ENCODE data around the gene TMPRSS6. TPM values are rescaled to one million over a fixed set of nuclear protein-coding genes. Genes with fewer than 3 reads are reported as not detected.

The TMPRSS6 gene
- total and polyA plus RNA-seq, 2 of the 13 experiments (the other 11 are each of a cell fraction or from before 2014, with no cell fraction given), result 4.2 to 4.8 TPM

GRCh38 chr22:37020192-37020479, 89.4 kb downstream of the TMPRSS6 start (continued):
- no peak for TF ChIP-seq ARID5B (CRISPR knock-in tag; IDR thresholded peaks at IDR 0.05)
- no peak for TF ChIP-seq ELF3 (CRISPR knock-in tag; IDR thresholded peaks at IDR 0.05)
- no peak for TF ChIP-seq ZNF430 (CRISPR knock-in tag; IDR thresholded peaks at IDR 0.05)
- TF ChIP-seq PRDM4 (CRISPR knock-in tag; IDR thresholded peaks at IDR 0.05; ENCODE audit: borderline replicate concordance), result no peak
- no peak for TF ChIP-seq FOXK2 (IDR thresholded peaks at IDR 0.05)
- TF ChIP-seq POLR2G (IDR thresholded peaks at IDR 0.05; ENCODE audit: low read depth, low read length), result peak; percentile 28; the same call in 1 of the 2 replicates
- no peak for TF ChIP-seq PAWR (CRISPR knock-in tag; IDR thresholded peaks at IDR 0.05; ENCODE audit: borderline replicate concordance)
- TF ChIP-seq CSRNP2 (CRISPR knock-in tag; conservative IDR thresholded peaks at IDR 0.05; ENCODE audit: low read depth), result no peak
- TF ChIP-seq ZSCAN21 (CRISPR knock-in tag; IDR thresholded peaks at IDR 0.05; ENCODE audit: borderline replicate concordance), result no peak
- TF ChIP-seq ZNF235 (CRISPR knock-in tag; IDR thresholded peaks at IDR 0.05; ENCODE audit: borderline replicate concordance), result no peak
- no peak for TF ChIP-seq ZFP1 (CRISPR knock-in tag; IDR thresholded peaks at IDR 0.05)
- TF ChIP-seq KAT8 (CRISPR knock-in tag; IDR thresholded peaks at IDR 0.05), result no peak
- TF ChIP-seq ZNF543 (CRISPR knock-in tag; IDR thresholded peaks at IDR 0.05), result no peak
- no peak for TF ChIP-seq NFKBIZ (CRISPR knock-in tag; IDR thresholded peaks at IDR 0.05)
- TF ChIP-seq ZNF7 (CRISPR knock-in tag; IDR thresholded peaks at IDR 0.05), result no peak
- no peak for TF ChIP-seq ZNF432 (CRISPR knock-in tag; IDR thresholded peaks at IDR 0.05; ENCODE audit: borderline replicate concordance)
- TF ChIP-seq JARID2 (CRISPR knock-in tag; IDR thresholded peaks at IDR 0.05; ENCODE audit: insufficient replicate concordance), result no peak
- no peak for TF ChIP-seq GFI1 (CRISPR knock-in tag; IDR thresholded peaks at IDR 0.05; ENCODE audit: borderline replicate concordance)
- TF ChIP-seq ZNF567 (CRISPR knock-in tag; IDR thresholded peaks at IDR 0.05; ENCODE audit: borderline replicate concordance), result 0 out of 2 replicates have a peak, but pooled peaks have one; percentile 9
- no peak for TF ChIP-seq THYN1 (CRISPR knock-in tag; IDR thresholded peaks at IDR 0.05; ENCODE audit: borderline replicate concordance, low read depth)
